ENCODE data around the gene TSPAN4.

Gene TSPAN4

DNA sequence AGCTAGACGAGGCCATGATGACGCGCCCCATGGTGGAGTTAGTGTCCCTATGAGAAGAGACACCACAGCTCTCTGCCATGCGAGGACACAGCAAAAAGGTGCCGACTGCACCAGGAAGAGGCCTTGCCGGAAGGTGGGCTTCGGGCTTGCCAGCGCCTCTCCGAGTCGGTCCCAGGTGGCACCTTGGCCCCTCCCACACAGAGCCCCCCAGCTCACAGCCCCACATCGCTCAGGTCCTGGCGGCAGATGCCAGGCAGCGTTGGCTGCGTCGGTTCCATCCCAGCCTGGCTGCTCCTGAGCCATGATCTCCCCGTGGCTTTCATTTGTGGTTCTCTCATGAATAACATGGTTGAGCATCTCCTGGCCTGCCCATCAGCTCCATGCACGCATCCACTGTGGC, 43.9 kb downstream of the TSPAN4 start:
- Mint-ChIP-seq H3K36me3 (ENCODE audit: low read depth) (peaks cover 23% of the 10 kb centered on the region), H3K9me3 (no peaks in the 10 kb centered on the region), H3K27me3 (ENCODE audit: low read depth) (no peaks in the 10 kb centered on the region), H3K4me1 (peaks cover 10% of the 10 kb centered on the region), H3K27ac (no peak overlapping the region), H3K4me3 (no peak overlapping the region)
- TF ChIP-seq CTCF (IDR thresholded peaks at IDR 0.05; ENCODE audit: unreplicated experiment in 3 of 3) = no peak

DNA sequence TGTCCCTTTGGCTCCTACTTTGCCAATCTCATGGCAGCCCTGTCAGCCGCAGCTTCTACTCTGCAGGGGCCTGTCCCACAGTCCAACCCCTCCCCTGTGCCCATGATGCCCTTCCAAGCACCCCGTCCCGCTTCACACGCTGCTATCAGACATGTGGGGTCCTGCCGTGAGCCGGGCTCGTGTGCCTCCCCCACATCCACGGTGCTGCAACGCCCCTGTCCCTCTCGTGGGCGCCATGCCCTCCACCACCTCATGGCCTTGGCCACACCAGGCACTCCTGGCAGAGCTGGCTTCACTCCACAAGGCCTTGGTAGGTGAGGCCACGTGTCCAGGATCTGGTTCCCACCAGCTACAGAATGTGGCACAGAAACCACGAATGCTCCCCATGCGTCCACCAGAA, 44.9 kb downstream of the TSPAN4 start:
- Mint-ChIP-seq H3K36me3 (ENCODE audit: low read depth) (peaks cover 16% of the 10 kb centered on the region), H3K27me3 (ENCODE audit: low read depth) (no peaks in the 10 kb centered on the region), H3K27ac (no peak overlapping the region), H3K9me3 (no peaks in the 10 kb centered on the region), H3K4me3 (no peak overlapping the region), H3K4me1 (peaks cover 10% of the 10 kb centered on the region)
- TF ChIP-seq CTCF (IDR thresholded peaks at IDR 0.05; ENCODE audit: unreplicated experiment in 3 of 3) = no peak

- TF ChIP-seq CTCF (IDR thresholded peaks at IDR 0.05; ENCODE audit: unreplicated experiment in 3 of 3) = no peak
Observed at GRCh38 chr11:888310-889212, 45.9 kb downstream of the TSPAN4 start.

GRCh38 chr11:889257-889656, 46.6 kb downstream of the TSPAN4 start:
- Mint-ChIP-seq H3K4me1 (peaks cover 10% of the 10 kb centered on the region), H3K36me3 (ENCODE audit: low read depth) (peaks cover 14% of the 10 kb centered on the region), H3K4me3 (no peak overlapping the region), H3K27me3 (ENCODE audit: low read depth) (no peaks in the 10 kb centered on the region), H3K9me3 (no peaks in the 10 kb centered on the region), H3K27ac (peak overlapping the region in 1 of 3 experiments; percentile 59)
- no peak for TF ChIP-seq CTCF (IDR thresholded peaks at IDR 0.05; ENCODE audit: unreplicated experiment in 3 of 3)

More at GRCh38 chr11:888310-889212, 45.9 kb downstream of the TSPAN4 start:
- H3K27ac Mint-ChIP-seq = no peak overlapping the region
- no peaks in the 10 kb centered on the region for H3K9me3 Mint-ChIP-seq
- H3K4me3 Mint-ChIP-seq = no peak overlapping the region
- no peaks in the 10 kb centered on the region for H3K27me3 Mint-ChIP-seq (ENCODE audit: low read depth)
- H3K4me1 Mint-ChIP-seq = peaks cover 10% of the 10 kb centered on the region
- H3K36me3 Mint-ChIP-seq (ENCODE audit: low read depth) = peaks cover 14% of the 10 kb centered on the region

GRCh38 chr11:889687-890475, 47.2 kb downstream of the TSPAN4 start:
- Mint-ChIP-seq H3K9me3 (no peaks in the 10 kb centered on the region), H3K27ac (peak overlapping the region in 1 of 3 experiments; percentile 59), H3K36me3 (ENCODE audit: low read depth) (peaks cover 14% of the 10 kb centered on the region), H3K4me1 (peaks cover 10% of the 10 kb centered on the region), H3K4me3 (no peak overlapping the region), H3K27me3 (ENCODE audit: low read depth) (no peaks in the 10 kb centered on the region)
- no peak for TF ChIP-seq CTCF (IDR thresholded peaks at IDR 0.05; ENCODE audit: unreplicated experiment in 3 of 3)

Data from nephron (organoid).